WTC11 (cell line): ENCODE results near the gene COG8. TPM values are rescaled to one million over a fixed set of nuclear protein-coding genes. Genes with fewer than 3 reads are reported as not detected.

Experiments
- ATAC-seq: fragments of 200-7000 bp; cut with Tn5 transposase; 2 replicates; pipeline ENCODE4 v1.10.0; 2021; ENCODE audit warnings: mild to moderate bottlenecking, moderate library complexity
- CTCF ChIA-PET: fragments of 300-600 bp; sonication (Branson Sonifier 250); formaldehyde crosslinking; loops from one replicate; lab custom pipeline; 2021; ENCODE audit warnings: antibody characterized with exemption; lab: Charles Lee
- POLR2A ChIA-PET: fragments of 350-600 bp; sonication (Branson Sonifier 250); formaldehyde crosslinking; loops from one replicate; lab custom pipeline; 2021; ENCODE audit warnings: antibody characterized with exemption; lab: Charles Lee
- DNase-seq: peaks from one replicate; pipeline ENCODE4 v3.0.0; 2021; ENCODE audit warnings: low spot score
- H3K27ac Mint-ChIP-seq: 2 replicates; pipeline ENCODE4 v1.8.0; 2021; ENCODE audit warnings: mixed read lengths
- H3K27me3 Mint-ChIP-seq: 2 replicates; pipeline ENCODE4 v1.8.0; 2021; ENCODE audit warnings: low read depth, mild to moderate bottlenecking, moderate library complexity, mixed read lengths
- H3K36me3 Mint-ChIP-seq: 2 replicates; pipeline ENCODE4 v1.8.0; 2021; ENCODE audit warnings: mixed read lengths
- H3K4me1 Mint-ChIP-seq: 2 replicates; pipeline ENCODE4 v1.8.0; 2022; ENCODE audit warnings: mixed read lengths
- H3K4me3 Mint-ChIP-seq: 2 replicates; pipeline ENCODE4 v1.8.0; 2021; ENCODE audit warnings: mild to moderate bottlenecking, moderate library complexity, mixed read lengths
- H3K9me3 Mint-ChIP-seq: 2 replicates; pipeline ENCODE4 v1.8.0; 2021; ENCODE audit warnings: mixed read lengths
- E2F4 ChIP-seq: sonication (generic); formaldehyde crosslinking; IDR thresholded peaks from 2 replicates; pipeline ENCODE4 v1.8.1; 2022; ENCODE audit warnings: low read depth, mild to moderate bottlenecking, moderate library complexity, missing genetic modification reagents, borderline replicate concordance
- ERG ChIP-seq: fragments of 250-450 bp; sonication (Bioruptor Pico); IDR thresholded peaks from 2 replicates; pipeline ENCODE4 v1.8.0; 2021; ENCODE audit warnings: mild to moderate bottlenecking
- ESRRA ChIP-seq: sonication (generic); formaldehyde crosslinking; IDR thresholded peaks from 2 replicates; pipeline ENCODE4 v1.8.1; 2022; ENCODE audit warnings: mild to moderate bottlenecking, missing genetic modification reagents, borderline replicate concordance
- FOXJ3 ChIP-seq: sonication (generic); formaldehyde crosslinking; IDR thresholded peaks from 2 replicates; pipeline ENCODE4 v1.9.0; 2021; ENCODE audit warnings: missing genetic modification reagents, mild to moderate bottlenecking, borderline replicate concordance
- PRRX2 ChIP-seq: fragments of 250-450 bp; sonication (Bioruptor Pico); IDR thresholded peaks from 2 replicates; pipeline ENCODE4 v1.8.0; 2021; ENCODE audit warnings: mild to moderate bottlenecking
- RELA ChIP-seq: sonication (generic); formaldehyde crosslinking; IDR thresholded peaks from 2 replicates; pipeline ENCODE4 v1.8.1; 2022; ENCODE audit warnings: missing genetic modification reagents, mild to moderate bottlenecking, borderline replicate concordance
- RORB ChIP-seq: fragments of 250-450 bp; sonication (Bioruptor Pico); IDR thresholded peaks from 2 replicates; pipeline ENCODE4 v1.9.0; 2021; ENCODE audit warnings: mild to moderate bottlenecking
- SP1 ChIP-seq: sonication (generic); formaldehyde crosslinking; conservative IDR thresholded peaks from 2 replicates; pipeline ENCODE4 v1.8.1; 2022; ENCODE audit warnings: missing genetic modification reagents
- TP53 ChIP-seq: sonication (generic); formaldehyde crosslinking; IDR thresholded peaks from 2 replicates; pipeline ENCODE4 v1.8.1; 2023; ENCODE audit warnings: mild to moderate bottlenecking, missing genetic modification reagents
- USF2 ChIP-seq: sonication (generic); formaldehyde crosslinking; IDR thresholded peaks from 2 replicates; pipeline ENCODE4 v1.8.1; 2023; ENCODE audit warnings: mild to moderate bottlenecking, missing genetic modification reagents, moderate library complexity
- ZNF121 ChIP-seq: sonication (generic); formaldehyde crosslinking; IDR thresholded peaks from 2 replicates; pipeline ENCODE4 v1.8.0; 2023; ENCODE audit warnings: missing genetic modification reagents
- total RNA-seq: library from RNA; stranded (reverse); gene quantifications from 3 replicates; pipeline ENCODE4 v1.2.3, GENCODE V29; 2021
- TF ChIP-seq, protein P1 (sequence below): fragments of 250-450 bp; sonication (Bioruptor Pico); IDR thresholded peaks from 2 replicates; pipeline ENCODE4 v1.9.0; 2021; ENCODE audit warnings: mild to moderate bottlenecking
- TF ChIP-seq, protein P2 (sequence below): sonication (generic); formaldehyde crosslinking; conservative IDR thresholded peaks from 2 replicates; pipeline ENCODE4 v1.8.1; 2023; ENCODE audit warnings: mild to moderate bottlenecking, low read depth, missing genetic modification reagents, moderate library complexity

COG8 gene
- total RNA-seq, 1 experiment from 2014 or later: 56.5 TPM

- TF ChIP-seq RORB (CRISPR knock-in tag): no peak
- no peak for TF ChIP-seq ERG
- TF ChIP-seq ESRRA (CRISPR knock-in tag): no peak
- no peak for TF ChIP-seq E2F4 (CRISPR knock-in tag)
- TF ChIP-seq, protein P1, sequence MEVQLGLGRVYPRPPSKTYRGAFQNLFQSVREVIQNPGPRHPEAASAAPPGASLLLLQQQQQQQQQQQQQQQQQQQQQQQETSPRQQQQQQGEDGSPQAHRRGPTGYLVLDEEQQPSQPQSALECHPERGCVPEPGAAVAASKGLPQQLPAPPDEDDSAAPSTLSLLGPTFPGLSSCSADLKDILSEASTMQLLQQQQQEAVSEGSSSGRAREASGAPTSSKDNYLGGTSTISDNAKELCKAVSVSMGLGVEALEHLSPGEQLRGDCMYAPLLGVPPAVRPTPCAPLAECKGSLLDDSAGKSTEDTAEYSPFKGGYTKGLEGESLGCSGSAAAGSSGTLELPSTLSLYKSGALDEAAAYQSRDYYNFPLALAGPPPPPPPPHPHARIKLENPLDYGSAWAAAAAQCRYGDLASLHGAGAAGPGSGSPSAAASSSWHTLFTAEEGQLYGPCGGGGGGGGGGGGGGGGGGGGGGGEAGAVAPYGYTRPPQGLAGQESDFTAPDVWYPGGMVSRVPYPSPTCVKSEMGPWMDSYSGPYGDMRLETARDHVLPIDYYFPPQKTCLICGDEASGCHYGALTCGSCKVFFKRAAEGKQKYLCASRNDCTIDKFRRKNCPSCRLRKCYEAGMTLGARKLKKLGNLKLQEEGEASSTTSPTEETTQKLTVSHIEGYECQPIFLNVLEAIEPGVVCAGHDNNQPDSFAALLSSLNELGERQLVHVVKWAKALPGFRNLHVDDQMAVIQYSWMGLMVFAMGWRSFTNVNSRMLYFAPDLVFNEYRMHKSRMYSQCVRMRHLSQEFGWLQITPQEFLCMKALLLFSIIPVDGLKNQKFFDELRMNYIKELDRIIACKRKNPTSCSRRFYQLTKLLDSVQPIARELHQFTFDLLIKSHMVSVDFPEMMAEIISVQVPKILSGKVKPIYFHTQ (CRISPR knock-in tag): no peak
- ATAC-seq (no peak), DNase-seq (no peak)
- Mint-ChIP-seq H3K4me3 (no peak overlapping the region), H3K36me3 (peaks cover 66% of the 10 kb centered on the region), H3K9me3 (no peaks in the 10 kb centered on the region), H3K27ac (no peak overlapping the region; the same call in 1 of the 2 replicates), H3K27me3 (no peaks in the 10 kb centered on the region), H3K4me1 (peaks cover 22% of the 10 kb centered on the region)
- CTCF ChIA-PET: interaction anchor here (2.1 kb wide), 1 partner anchor 13 kb away, joined by 7 read pairs; the partner anchor contains the start of gene VPS4A
- POLR2A ChIA-PET: interaction anchor here (0.6 to 0.7 kb wide), 2 partner anchors 127 to 193 kb away, joined by 3 to 5 read pairs; no protein-coding TSS in a partner anchor
These were observed 14.6 kb downstream of the COG8 start for GRCh38 chr16:69324585-69325253.

DNA sequence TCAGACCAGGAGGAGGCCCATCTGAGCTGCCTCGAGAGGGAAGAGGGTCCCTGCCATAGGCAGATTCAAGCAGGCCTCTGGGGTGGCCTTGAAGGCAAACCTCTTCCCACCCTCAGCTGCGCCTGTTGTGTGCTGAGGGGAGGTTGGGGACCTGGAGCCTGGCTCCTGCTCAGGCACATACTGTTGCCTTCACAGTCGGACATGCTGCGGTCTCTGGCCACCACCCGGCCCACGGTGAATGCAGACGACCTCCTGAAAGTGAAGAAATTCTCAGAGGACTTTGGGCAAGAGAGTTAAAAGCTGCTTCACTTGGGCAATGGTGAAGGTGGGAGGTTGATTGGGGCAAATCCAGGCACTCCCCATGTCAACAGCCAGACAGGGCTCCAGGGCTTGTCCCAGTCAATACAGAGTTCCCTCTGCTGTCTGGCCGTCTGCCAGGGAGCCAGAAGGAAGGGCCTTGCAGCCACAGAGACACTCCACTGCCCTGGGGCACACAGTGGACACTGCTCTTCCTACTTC, 15.3 kb downstream of the COG8 start:
- no peak overlapping the region for H3K4me3 Mint-ChIP-seq
- TF ChIP-seq FOXJ3 (CRISPR knock-in tag) (no peak), RELA (CRISPR knock-in tag) (no peak), PRRX2 (no peak), SP1 (no peak), USF2 (CRISPR knock-in tag) (no peak), ZNF121 (no peak), TP53 (CRISPR knock-in tag) (no peak)
- TF ChIP-seq, protein P2, sequence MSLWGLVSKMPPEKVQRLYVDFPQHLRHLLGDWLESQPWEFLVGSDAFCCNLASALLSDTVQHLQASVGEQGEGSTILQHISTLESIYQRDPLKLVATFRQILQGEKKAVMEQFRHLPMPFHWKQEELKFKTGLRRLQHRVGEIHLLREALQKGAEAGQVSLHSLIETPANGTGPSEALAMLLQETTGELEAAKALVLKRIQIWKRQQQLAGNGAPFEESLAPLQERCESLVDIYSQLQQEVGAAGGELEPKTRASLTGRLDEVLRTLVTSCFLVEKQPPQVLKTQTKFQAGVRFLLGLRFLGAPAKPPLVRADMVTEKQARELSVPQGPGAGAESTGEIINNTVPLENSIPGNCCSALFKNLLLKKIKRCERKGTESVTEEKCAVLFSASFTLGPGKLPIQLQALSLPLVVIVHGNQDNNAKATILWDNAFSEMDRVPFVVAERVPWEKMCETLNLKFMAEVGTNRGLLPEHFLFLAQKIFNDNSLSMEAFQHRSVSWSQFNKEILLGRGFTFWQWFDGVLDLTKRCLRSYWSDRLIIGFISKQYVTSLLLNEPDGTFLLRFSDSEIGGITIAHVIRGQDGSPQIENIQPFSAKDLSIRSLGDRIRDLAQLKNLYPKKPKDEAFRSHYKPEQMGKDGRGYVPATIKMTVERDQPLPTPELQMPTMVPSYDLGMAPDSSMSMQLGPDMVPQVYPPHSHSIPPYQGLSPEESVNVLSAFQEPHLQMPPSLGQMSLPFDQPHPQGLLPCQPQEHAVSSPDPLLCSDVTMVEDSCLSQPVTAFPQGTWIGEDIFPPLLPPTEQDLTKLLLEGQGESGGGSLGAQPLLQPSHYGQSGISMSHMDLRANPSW: no peak
- peaks cover 68% of the 10 kb centered on the region for H3K36me3 Mint-ChIP-seq
- no peaks in the 10 kb centered on the region for H3K9me3 Mint-ChIP-seq
- H3K27ac Mint-ChIP-seq: no peak overlapping the region; the same call in 1 of the 2 replicates
- POLR2A ChIA-PET: interaction anchor here (0.6 kb wide), 3 partner anchors 12 to 199 kb away, joined by 3 to 5 read pairs (median 3); no protein-coding TSS in a partner anchor
- H3K27me3 Mint-ChIP-seq: no peaks in the 10 kb centered on the region
- peaks cover 18% of the 10 kb centered on the region for H3K4me1 Mint-ChIP-seq
- no peak for DNase-seq
- no peak for ATAC-seq
- CTCF ChIA-PET: interaction anchor here (1.2 to 2.1 kb wide), 2 partner anchors 12 to 174 kb away, joined by 4 to 7 read pairs; partner anchors contain the start of gene VPS4A
